HG03439 (cell line): ENCODE measurements around the gene DUSP22.

Experiments used
- ATAC-seq: cut with Tn5 transposase; IDR thresholded peaks from one replicate; pipeline ENCODE4 v1.9.1; 2021; ENCODE audit warnings: mild to moderate bottlenecking, moderate library complexity; ENCODE audit not compliant: unreplicated experiment

DUSP22 gene

DNA sequence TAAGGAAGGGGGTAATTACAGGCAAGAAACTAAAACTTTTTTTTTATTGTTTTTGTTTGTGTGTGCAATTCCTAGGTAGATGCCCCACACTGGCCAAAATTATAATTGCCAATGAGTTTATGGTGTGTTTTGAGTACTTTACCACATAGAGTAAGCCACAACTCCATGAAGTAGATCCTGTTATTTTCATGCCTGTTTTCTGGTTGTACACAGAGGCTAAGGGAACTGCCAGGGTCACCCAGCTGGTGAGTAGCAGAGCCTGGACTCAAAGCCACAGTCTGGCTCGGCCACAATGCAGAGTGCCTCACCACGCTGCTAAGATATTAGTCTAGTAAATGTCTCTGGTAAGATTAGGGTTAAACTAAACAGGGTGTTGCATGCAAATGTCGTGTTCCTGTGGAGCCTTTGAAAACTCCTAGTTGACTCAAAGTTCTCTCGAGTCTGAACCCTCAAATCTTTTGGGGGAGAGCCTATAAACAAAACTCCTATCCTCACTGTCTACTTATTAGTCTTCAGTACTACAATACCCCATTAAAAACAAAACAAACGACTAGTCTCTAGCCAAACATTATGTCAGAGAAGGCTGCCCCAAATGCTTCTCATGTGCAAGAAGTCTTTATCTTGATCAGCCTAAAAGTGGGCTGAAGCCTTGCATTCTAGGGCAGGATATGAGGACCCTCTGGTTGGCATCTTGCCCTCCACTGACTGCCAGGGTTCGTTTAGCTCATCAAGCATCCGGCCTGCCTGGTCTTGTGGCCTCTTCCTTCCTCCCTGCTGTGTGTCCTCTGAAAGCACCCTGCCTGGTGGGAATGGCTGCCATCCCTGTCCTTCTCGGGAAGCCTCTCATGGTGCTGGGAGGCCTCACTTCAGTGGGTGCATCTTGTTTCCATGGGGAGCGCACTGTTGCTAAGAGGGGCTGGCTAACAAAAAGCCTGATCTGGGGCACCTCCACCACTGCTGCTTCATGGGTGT lies 4.2 kb downstream of the DUSP22 start:
- ATAC-seq: no peak

DNA sequence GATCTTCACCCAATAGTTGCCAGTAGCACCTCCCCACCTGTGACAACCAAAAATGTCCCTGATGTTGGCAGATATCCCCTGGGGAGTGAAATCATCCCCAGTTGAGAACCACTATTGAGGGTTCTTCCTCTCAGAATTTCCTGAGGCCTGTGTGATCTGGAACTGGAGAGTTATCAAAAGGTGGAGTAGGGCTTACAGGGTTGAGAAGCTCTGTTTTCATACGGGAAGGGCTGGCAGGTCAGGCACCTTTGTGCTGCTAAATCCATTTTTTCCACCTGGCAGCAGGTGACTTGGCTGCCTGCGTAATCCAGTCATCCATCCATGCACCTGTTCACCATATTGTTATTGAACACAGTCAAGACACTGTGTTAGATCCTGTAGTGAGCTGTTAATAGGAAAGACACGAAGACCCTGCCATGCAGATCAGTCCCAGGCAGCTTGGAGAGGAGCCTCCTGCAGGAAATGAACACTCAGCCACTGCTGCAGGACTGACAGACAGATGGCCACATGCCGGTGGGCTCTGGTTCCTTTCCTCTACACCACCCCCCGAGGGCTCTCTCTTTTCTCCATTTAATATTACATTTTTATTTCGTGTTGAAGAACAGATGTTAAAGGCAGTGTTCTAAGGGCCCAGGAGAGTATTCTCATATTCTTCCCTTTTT lies 5.4 kb downstream of the DUSP22 start:
- no peak for ATAC-seq

GRCh38 chr6:298233-299103 lies 6.2 kb downstream of the DUSP22 start:
- ATAC-seq: no peak

- ATAC-seq: no peak
Measured at GRCh38 chr6:299104-299980, 7.1 kb downstream of the DUSP22 start.

GRCh38 chr6:300026-300425 lies 7.7 kb downstream of the DUSP22 start:
- ATAC-seq: no peak

DNA sequence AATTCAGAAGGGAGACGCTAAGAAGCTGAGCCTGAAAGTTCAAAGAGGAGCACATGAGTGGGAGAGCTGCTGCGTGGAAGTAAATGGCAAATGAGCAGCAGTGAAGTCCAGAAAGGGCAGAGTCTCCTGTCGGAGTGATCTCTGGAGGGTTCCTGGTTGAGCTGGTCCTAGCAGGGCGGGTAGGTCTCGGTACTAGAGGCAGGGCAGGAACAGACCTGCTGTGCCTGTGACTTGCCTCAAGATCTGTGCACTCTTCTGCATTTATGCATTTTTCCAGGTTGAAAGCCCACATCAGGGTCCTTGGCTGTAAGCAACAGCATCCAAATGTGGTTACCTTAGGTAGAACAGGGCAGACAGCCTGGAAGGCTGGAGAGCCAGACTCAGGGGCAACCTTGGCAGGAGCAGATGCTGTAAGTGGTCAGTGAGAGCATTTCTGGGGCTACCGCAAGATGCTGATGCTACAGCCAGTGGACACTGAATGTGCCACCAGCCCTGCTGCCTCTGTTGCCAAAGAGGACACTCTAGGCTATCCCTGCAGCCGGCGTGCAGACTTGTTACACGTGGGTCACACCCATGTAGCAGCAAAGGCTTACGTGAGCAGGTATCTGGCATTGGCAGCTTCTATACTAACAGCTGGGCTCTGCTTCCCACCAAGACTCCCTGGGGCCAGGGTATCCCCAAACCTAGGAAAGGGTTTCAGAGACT lies 8.4 kb downstream of the DUSP22 start:
- no peak for ATAC-seq

- no peak for ATAC-seq
Measured at GRCh38 chr6:301526-301925, 9.2 kb downstream of the DUSP22 start.

DNA sequence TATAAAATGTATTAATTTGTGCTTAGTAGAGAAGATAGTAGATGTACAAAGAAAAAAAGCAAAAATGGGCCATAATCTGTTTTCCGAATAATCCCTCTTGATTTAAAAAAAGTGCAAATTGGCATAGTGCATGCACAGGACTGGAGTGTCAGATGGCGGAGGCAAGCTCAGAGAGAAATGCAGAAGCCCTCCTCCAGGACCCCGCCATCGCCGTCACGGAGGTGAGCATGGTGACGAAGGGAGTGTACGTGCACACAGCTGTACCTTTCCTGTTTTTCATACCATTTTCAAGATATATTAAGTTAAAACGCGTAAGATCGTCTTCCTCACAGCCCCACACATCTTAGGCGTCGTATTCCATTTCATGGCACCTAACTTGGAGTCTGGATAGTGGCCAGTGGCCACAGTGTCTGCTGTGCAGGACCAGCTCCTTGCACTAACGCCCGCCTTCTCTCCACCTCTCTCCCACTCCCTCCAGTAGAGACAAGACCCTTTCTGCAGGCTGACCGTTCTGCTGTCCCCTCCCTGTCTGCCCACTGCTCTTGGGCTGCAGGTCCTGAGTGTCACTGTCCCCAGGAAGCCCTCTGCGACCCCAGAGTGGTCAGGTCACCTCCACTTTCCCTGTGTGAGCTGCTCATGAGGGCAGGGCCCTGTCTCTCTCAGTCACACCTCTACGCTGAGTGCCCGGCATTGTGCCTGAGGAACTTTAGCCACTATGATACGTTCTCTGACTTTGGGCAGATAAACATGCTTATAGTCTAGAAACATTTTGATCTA lies 9.8 kb downstream of the DUSP22 start:
- no peak for ATAC-seq

GRCh38 chr6:302760-303159 lies 10.5 kb downstream of the DUSP22 start:
- ATAC-seq: no peak

DNA sequence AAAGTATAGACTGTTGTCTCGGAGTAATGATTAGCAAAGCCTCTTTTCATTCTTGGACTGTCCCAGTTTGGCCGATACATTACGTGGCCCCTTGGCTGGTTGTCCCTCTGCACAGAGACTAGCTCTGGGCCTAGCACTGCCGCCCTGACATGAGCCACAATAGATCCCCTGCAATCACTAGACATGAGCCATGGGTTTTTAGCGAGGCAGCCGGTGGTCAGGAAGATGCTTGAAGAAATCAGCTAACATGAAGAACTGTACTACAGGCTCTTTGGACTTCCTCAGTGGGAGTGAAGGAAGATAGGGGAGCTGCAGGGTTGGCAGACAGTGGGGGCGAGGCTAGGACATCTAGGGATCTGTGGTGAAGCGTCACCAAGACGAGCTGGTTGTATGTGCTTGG lies 11.0 kb downstream of the DUSP22 start:
- ATAC-seq: no peak

- no peak for ATAC-seq
Measured at GRCh38 chr6:303948-304558, 11.8 kb downstream of the DUSP22 start.

DNA sequence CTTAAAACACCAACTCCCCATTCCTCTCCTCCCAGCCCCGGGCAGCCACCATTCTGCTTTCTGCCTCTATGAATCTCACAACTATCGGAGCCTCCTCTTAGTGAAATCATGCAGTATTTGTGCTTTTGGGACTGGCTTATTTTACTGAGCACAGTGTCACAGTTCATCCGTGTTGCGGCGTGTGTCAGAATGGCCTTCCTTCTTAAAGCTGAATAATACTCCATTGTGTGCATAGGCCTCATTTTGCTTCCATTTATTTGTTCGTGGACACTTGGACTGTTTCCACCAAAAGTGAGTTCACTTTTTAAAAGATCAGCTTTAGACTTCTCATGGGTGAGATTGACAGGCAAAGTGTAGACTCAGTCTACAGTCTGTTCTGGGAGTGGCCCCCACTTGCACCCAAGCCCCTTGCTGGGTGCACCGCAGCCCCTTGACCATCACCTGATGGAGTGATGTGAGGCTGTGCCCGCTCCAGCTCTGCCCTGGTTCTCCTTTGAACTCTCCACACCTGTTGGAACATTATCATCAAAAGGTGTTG lies 12.6 kb downstream of the DUSP22 start:
- peak; percentile 10 for ATAC-seq

- ATAC-seq: peak; percentile 80
Measured at GRCh38 chr6:305371-306206, 13.3 kb downstream of the DUSP22 start.

DNA sequence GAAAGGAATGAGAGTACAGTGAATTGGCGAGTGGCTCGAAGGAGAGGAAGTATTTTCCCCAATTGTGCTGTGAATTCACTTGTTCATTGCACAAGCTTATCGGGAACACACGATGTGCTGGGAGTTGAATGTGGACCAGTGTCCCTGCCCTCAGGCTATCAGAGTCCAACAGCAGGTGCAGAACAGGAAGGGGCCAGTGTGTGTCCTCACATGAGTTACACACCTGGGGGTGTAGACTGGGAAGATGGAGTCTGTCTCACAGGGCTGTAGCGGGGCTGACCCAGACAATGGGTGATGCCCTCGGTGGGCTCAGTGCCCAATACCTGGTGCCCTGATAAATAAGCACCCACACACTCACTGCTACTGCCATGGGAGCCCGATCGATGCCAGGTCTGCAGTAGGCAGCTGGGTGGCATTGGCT lies 14.4 kb downstream of the DUSP22 start:
- no peak for ATAC-seq

GRCh38 chr6:307065-307814 lies 15.0 kb downstream of the DUSP22 start:
- ATAC-seq: no peak

GRCh38 chr6:307874-308273 lies 15.6 kb downstream of the DUSP22 start:
- ATAC-seq: no peak

DNA sequence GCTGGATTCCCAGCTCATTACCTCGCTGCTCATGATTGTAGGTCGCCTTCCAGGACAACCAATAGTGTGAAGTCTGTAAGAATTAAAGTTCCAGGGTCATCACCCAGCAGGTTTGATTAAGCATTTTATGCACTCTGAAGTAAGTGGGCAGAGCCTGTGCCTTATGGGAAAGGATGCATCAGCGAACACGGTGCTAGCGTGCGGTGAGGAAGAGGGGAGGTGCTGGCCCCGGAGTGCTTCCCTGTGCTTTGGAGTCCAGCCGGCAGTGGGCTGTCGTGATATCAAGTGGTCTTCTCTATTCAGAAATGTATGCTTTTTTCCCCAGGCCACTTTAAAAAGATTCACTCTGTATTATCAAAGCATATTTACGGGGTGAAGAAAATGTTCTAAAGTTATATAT lies 16.0 kb downstream of the DUSP22 start:
- no peak for ATAC-seq
